Measurements from ENCODE around the gene SHROOM1. TPM values are rescaled to one million over a fixed set of nuclear protein-coding genes. Genes with fewer than 3 reads are reported as not detected.
"Not testable (repeated sequence)": the region's sequence is repeated elsewhere in the genome, so short reads cannot be mapped to it uniquely, and the experiment has no call there.

Gene SHROOM1
- total and polyA plus RNA-seq, 2 donors (not counting 3 experiments of a cell fraction or from before 2014, with no cell fraction given), result 12.8 to 20.9 TPM

DNA sequence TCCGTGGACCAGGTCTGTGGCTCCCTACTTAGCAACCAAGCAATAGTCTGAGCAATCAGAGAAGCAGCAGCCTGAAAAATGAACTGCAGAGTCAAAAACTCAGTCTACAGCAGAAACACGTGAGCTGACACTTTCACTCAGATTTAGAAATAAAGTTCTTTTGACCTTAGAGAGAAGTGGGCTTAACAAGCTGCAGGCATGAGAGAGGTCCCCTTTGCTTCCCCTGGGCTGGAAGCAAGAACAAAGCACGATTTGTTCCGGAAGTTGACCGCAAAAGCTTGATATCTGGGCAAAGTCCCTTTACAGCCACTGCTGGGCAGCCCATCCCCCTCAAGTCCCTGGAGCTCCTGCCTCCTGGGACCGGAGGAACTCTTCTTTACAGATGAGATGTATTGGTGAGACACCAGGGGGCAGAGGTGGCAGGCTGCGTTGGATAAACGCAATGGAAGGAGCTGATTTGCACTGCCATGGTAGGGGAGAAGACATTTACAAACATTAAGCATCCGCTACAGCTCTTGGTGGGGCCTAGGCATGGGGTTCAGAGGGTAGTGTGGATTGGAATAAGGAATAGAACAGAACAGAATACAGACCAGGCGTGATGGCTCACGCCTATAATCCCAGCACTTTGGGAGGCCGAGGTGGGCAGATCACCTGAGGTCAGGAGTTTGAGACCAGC is 23.1 kb downstream of the SHROOM1 start:
- DNase-seq (ENCODE audit: low read depth, low spot score), result no peak
- H3K4me2 ChIP-seq (ENCODE audit: insufficient read depth, low read length), result no peak overlapping the region
- CTCF ChIA-PET, result interaction anchor here (0.8 to 5.4 kb wide), 11 partner anchors 8 to 76 kb away, joined by 3 to 53 read pairs (median 4); partner anchors contain the start of genes GDF9, SHROOM1 and UQCRQ
- TF ChIP-seq EZH2 (IDR thresholded peaks at IDR 0.05; ENCODE audit: borderline replicate concordance, low read depth, low read length, severe bottlenecking) (no peak), POLR2AphosphoS5 (IDR thresholded peaks at IDR 0.05; ENCODE audit: insufficient read depth, low read depth, low read length) (no peak), POLR2A (IDR thresholded peaks at IDR 0.05; ENCODE audit: low read depth, low read length) (no peak), JUN (IDR thresholded peaks at IDR 0.05; ENCODE audit: borderline replicate concordance, insufficient read depth, insufficient read length, low read depth) (no peak), GATA2 (IDR thresholded peaks at IDR 0.05; ENCODE audit: insufficient read depth, insufficient read length, low read depth, low read length) (no peak), MYC (IDR thresholded peaks at IDR 0.05; ENCODE audit: low read depth, low read length) (no peak), FOS (IDR thresholded peaks at IDR 0.05; ENCODE audit: borderline replicate concordance, insufficient read depth, low read length) (no peak)
- TF ChIP-seq, protein P1, sequence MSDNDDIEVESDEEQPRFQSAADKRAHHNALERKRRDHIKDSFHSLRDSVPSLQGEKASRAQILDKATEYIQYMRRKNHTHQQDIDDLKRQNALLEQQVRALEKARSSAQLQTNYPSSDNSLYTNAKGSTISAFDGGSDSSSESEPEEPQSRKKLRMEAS (IDR thresholded peaks at IDR 0.05; ENCODE audit: insufficient read depth, insufficient read length), result no peak
- TF ChIP-seq, protein P2, sequence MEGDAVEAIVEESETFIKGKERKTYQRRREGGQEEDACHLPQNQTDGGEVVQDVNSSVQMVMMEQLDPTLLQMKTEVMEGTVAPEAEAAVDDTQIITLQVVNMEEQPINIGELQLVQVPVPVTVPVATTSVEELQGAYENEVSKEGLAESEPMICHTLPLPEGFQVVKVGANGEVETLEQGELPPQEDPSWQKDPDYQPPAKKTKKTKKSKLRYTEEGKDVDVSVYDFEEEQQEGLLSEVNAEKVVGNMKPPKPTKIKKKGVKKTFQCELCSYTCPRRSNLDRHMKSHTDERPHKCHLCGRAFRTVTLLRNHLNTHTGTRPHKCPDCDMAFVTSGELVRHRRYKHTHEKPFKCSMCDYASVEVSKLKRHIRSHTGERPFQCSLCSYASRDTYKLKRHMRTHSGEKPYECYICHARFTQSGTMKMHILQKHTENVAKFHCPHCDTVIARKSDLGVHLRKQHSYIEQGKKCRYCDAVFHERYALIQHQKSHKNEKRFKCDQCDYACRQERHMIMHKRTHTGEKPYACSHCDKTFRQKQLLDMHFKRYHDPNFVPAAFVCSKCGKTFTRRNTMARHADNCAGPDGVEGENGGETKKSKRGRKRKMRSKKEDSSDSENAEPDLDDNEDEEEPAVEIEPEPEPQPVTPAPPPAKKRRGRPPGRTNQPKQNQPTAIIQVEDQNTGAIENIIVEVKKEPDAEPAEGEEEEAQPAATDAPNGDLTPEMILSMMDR (IDR thresholded peaks at IDR 0.05; ENCODE audit: extremely low read depth in 1 of 2, insufficient read depth in 1 of 2, low read depth in 1 of 2, low read length in 2 of 2), result no peak
- no peak overlapping the region for H3K9ac ChIP-seq (replicated peaks; ENCODE audit: extremely low read depth, insufficient read depth, low read length)
- H3K9me1 ChIP-seq (replicated peaks; ENCODE audit: control insufficient read depth, extremely low read depth, insufficient read depth, low read length), result no peaks in the 10 kb centered on the region
- no peaks in the 10 kb centered on the region for H3K4me1 ChIP-seq (ENCODE audit: control insufficient read depth, extremely low read depth, insufficient read depth, low read length)
- no peak overlapping the region for H3K4me3 ChIP-seq (replicated peaks in 1 of 3; ENCODE audit: insufficient read depth in 1 of 3, low read depth in 1 of 3, low read length in 3 of 3)
- dilution Hi-C loops (cut with MboI; ENCODE audit: extremely low pct_ligation_motif_present, low sequenced_read_pairs), result no loop called here
- BruUV-seq (replicated peaks), result no TSS peak
- no peaks in the 10 kb centered on the region for H3K79me2 ChIP-seq (ENCODE audit: control insufficient read depth, insufficient read depth, low read length)
- no peak overlapping the region for H3K27ac ChIP-seq (ENCODE audit: insufficient read depth, low read depth, low read length)
- no peaks in the 10 kb centered on the region for H4K20me1 ChIP-seq (replicated peaks; ENCODE audit: control insufficient read depth, extremely low read depth, insufficient read depth, low read length)
- H3K9me3 ChIP-seq (replicated peaks; ENCODE audit: control insufficient read depth, insufficient read depth, low read length), result no peaks in the 10 kb centered on the region
- no peak overlapping the region for H2AFZ ChIP-seq (ENCODE audit: low read depth, low read length)
- intact Hi-C loops (cut with micrococcal nuclease), result no loop called here
- POLR2A ChIA-PET, result no interaction called here
- H3K36me3 ChIP-seq (ENCODE audit: control insufficient read depth in 2 of 2, extremely low read depth in 1 of 2, insufficient read depth in 2 of 2, low read length in 2 of 2), result no peaks in the 10 kb centered on the region
- H3K27me3 ChIP-seq (ENCODE audit: control insufficient read depth in 2 of 2, insufficient read depth in 2 of 2, low read length in 2 of 2), result peaks cover 18 to 25% of the 10 kb centered on the region in 2 experiments
- FAIRE-seq, result no peak

DNA sequence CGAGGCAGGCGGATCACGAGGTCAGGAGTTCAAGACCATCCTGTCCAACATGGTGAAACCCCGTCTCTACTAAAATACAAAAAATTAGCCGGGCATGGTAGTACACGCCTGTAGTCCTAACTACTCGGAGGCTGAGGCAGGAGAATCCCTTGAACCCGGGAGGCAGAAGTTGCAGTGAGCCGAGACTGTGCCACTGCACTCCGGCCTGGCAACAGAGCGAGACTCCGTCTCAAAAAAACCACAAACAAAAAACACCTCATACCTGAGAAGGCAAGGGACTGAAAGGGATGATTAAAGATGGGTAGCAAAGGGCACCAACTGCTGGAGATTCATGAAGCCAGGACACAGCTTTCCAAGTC is 23.7 kb downstream of the SHROOM1 start:
- H2AFZ ChIP-seq (ENCODE audit: low read depth, low read length); POLR2A ChIA-PET: not testable (repeated sequence)
- CTCF ChIA-PET, result interaction anchor here (0.8 to 5.4 kb wide), 10 partner anchors 8 to 76 kb away, joined by 3 to 53 read pairs (median 4); partner anchors contain the start of genes GDF9, SHROOM1 and UQCRQ

More for the DNA sequence above, 23.7 kb downstream of the SHROOM1 start:
- H3K4me3 ChIP-seq (replicated peaks in 1 of 3; ENCODE audit: insufficient read depth in 1 of 3, low read depth in 1 of 3, low read length in 3 of 3); H3K36me3 ChIP-seq (ENCODE audit: control insufficient read depth in 2 of 2, extremely low read depth in 1 of 2, insufficient read depth in 2 of 2, low read length in 2 of 2); H3K4me2 ChIP-seq (ENCODE audit: insufficient read depth, low read length); DNase-seq (ENCODE audit: low read depth, low spot score); H3K9ac ChIP-seq (replicated peaks; ENCODE audit: extremely low read depth, insufficient read depth, low read length); intact Hi-C loops (cut with micrococcal nuclease); FAIRE-seq; H3K9me1 ChIP-seq (replicated peaks; ENCODE audit: control insufficient read depth, extremely low read depth, insufficient read depth, low read length); H3K27ac ChIP-seq (ENCODE audit: insufficient read depth, low read depth, low read length); dilution Hi-C loops (cut with MboI; ENCODE audit: extremely low pct_ligation_motif_present, low sequenced_read_pairs); BruUV-seq (replicated peaks); H3K9me3 ChIP-seq (replicated peaks; ENCODE audit: control insufficient read depth, insufficient read depth, low read length); H4K20me1 ChIP-seq (replicated peaks; ENCODE audit: control insufficient read depth, extremely low read depth, insufficient read depth, low read length); H3K79me2 ChIP-seq (ENCODE audit: control insufficient read depth, insufficient read depth, low read length); H3K4me1 ChIP-seq (ENCODE audit: control insufficient read depth, extremely low read depth, insufficient read depth, low read length): not testable (repeated sequence)
- H3K27me3 ChIP-seq (ENCODE audit: control insufficient read depth in 2 of 2, insufficient read depth in 2 of 2, low read length in 2 of 2), result peaks cover 15 to 19% of the 10 kb centered on the region in 2 experiments
